ENCODE results near the gene ITGAL.

The ITGAL gene

DNA sequence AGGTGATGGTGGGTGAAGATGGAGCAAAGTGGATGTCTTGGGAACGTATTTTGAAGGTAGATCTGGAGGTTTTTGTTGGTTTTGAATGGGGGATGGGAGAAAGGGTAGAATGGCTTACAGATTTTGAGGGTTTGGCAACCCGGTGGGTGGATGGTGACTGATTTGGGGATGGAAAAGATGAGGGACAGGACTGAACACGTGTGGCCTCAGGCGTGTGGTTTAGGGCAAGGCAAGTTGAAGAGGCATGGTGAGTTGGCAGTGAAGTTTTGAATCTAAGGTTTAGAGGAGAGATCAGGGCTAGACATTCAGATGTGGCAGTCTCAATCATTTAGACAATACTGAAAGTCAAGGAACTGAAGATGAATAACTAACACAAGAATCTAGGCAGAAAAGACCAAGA is 37.7 kb upstream of the ITGAL start:
- TF ChIP-seq CEBPB (IDR thresholded peaks at IDR 0.05) (no peak), TAF1 (IDR thresholded peaks at IDR 0.05; ENCODE audit: low read depth) (no peak), EGR1 (IDR thresholded peaks at IDR 0.05) (no peak), CREB1 (IDR thresholded peaks at IDR 0.05; ENCODE audit: low read depth) (no peak), TCF12 (IDR thresholded peaks at IDR 0.05; ENCODE audit: low read depth) (no peak), FOXM1 (IDR thresholded peaks at IDR 0.05; ENCODE audit: borderline replicate concordance, low read depth) (no peak), EP300 (IDR thresholded peaks at IDR 0.05; ENCODE audit: borderline replicate concordance) (no peak), NFIC (IDR thresholded peaks at IDR 0.05) (no peak), RAD21 (IDR thresholded peaks at IDR 0.05; ENCODE audit: low read depth) (no peak), YY1 (IDR thresholded peaks at IDR 0.05; ENCODE audit: low read depth) (no peak), ZBTB7A (IDR thresholded peaks at IDR 0.05; ENCODE audit: low read depth) (no peak), TEAD4 (IDR thresholded peaks at IDR 0.05) (no peak)
- TF ChIP-seq, protein P1, sequence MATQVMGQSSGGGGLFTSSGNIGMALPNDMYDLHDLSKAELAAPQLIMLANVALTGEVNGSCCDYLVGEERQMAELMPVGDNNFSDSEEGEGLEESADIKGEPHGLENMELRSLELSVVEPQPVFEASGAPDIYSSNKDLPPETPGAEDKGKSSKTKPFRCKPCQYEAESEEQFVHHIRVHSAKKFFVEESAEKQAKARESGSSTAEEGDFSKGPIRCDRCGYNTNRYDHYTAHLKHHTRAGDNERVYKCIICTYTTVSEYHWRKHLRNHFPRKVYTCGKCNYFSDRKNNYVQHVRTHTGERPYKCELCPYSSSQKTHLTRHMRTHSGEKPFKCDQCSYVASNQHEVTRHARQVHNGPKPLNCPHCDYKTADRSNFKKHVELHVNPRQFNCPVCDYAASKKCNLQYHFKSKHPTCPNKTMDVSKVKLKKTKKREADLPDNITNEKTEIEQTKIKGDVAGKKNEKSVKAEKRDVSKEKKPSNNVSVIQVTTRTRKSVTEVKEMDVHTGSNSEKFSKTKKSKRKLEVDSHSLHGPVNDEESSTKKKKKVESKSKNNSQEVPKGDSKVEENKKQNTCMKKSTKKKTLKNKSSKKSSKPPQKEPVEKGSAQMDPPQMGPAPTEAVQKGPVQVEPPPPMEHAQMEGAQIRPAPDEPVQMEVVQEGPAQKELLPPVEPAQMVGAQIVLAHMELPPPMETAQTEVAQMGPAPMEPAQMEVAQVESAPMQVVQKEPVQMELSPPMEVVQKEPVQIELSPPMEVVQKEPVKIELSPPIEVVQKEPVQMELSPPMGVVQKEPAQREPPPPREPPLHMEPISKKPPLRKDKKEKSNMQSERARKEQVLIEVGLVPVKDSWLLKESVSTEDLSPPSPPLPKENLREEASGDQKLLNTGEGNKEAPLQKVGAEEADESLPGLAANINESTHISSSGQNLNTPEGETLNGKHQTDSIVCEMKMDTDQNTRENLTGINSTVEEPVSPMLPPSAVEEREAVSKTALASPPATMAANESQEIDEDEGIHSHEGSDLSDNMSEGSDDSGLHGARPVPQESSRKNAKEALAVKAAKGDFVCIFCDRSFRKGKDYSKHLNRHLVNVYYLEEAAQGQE (IDR thresholded peaks at IDR 0.05; ENCODE audit: low read depth): no peak
- TF ChIP-seq, protein P2, sequence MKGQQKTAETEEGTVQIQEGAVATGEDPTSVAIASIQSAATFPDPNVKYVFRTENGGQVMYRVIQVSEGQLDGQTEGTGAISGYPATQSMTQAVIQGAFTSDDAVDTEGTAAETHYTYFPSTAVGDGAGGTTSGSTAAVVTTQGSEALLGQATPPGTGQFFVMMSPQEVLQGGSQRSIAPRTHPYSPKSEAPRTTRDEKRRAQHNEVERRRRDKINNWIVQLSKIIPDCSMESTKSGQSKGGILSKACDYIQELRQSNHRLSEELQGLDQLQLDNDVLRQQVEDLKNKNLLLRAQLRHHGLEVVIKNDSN (IDR thresholded peaks at IDR 0.05): no peak
- TF ChIP-seq, protein P3, sequence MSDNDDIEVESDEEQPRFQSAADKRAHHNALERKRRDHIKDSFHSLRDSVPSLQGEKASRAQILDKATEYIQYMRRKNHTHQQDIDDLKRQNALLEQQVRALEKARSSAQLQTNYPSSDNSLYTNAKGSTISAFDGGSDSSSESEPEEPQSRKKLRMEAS (IDR thresholded peaks at IDR 0.05): no peak

DNA sequence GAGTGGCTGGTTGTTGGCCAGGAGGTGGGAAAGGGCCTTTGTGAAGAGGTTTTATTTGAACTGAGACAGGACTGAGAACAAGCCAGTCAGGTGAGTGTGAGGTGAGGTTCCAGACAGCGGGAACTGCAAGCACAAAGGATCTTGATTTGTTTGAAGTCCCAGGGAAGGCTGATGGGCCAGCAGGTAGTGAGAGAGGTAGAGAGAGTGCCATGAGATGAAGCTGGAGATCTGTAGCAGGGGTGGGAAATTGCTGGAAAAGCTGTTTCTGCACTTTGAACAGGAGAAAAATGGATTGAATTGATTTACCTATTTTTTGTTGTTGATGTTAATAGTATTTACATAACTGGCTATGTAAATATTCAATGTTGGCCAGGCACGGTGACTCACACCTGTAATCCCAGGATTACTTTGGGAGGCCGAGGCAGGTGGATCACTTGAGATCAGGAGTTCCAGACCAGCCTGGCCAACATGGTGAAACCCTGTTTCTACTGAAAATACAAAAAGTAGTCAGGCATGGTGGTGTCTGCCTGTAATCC is 35.0 kb upstream of the ITGAL start:
- TF ChIP-seq EP300 (IDR thresholded peaks at IDR 0.05; ENCODE audit: borderline replicate concordance) (no peak), TCF12 (IDR thresholded peaks at IDR 0.05; ENCODE audit: low read depth) (no peak), RAD21 (IDR thresholded peaks at IDR 0.05; ENCODE audit: low read depth) (no peak), EGR1 (IDR thresholded peaks at IDR 0.05) (no peak), FOXM1 (IDR thresholded peaks at IDR 0.05; ENCODE audit: borderline replicate concordance, low read depth) (no peak), ZBTB7A (IDR thresholded peaks at IDR 0.05; ENCODE audit: low read depth) (no peak), NFIC (IDR thresholded peaks at IDR 0.05) (no peak), TAF1 (IDR thresholded peaks at IDR 0.05; ENCODE audit: low read depth) (no peak), CEBPB (IDR thresholded peaks at IDR 0.05) (no peak), TEAD4 (IDR thresholded peaks at IDR 0.05) (no peak), YY1 (IDR thresholded peaks at IDR 0.05; ENCODE audit: low read depth) (no peak), CREB1 (IDR thresholded peaks at IDR 0.05; ENCODE audit: low read depth) (no peak)
- TF ChIP-seq, protein P1 (IDR thresholded peaks at IDR 0.05; ENCODE audit: low read depth): no peak
- TF ChIP-seq, protein P3 (IDR thresholded peaks at IDR 0.05): no peak
- TF ChIP-seq, protein P2 (IDR thresholded peaks at IDR 0.05): no peak

DNA sequence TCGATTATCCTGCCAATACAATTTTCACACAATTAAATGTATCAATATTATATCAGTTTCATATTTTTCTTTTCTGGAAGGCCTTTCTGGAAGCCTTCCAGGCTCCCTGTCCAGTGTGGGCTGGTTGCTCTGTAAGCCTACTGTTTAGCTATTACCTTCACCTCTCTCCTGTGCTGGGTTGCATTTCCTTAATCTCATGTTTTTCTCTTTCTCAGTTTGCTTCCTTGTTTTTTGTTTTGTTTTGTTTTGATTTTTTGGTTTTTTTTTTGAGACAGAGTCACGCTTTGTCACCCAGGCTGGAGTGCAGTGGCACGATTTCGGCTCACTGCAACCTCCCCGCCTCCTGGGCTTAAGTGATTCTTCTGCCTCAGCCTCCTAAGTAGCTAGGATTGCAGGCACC is 33.7 kb upstream of the ITGAL start:
- TF ChIP-seq CEBPB (IDR thresholded peaks at IDR 0.05): no peak
- TF ChIP-seq, protein P1 (IDR thresholded peaks at IDR 0.05; ENCODE audit: low read depth): no peak
- no peak for TF ChIP-seq CREB1 (IDR thresholded peaks at IDR 0.05; ENCODE audit: low read depth)
- TF ChIP-seq NFIC (IDR thresholded peaks at IDR 0.05): no peak
- TF ChIP-seq, protein P3 (IDR thresholded peaks at IDR 0.05): no peak
- no peak for TF ChIP-seq ZBTB7A (IDR thresholded peaks at IDR 0.05; ENCODE audit: low read depth)
- TF ChIP-seq TCF12 (IDR thresholded peaks at IDR 0.05; ENCODE audit: low read depth): no peak
- TF ChIP-seq RAD21 (IDR thresholded peaks at IDR 0.05; ENCODE audit: low read depth): no peak
- TF ChIP-seq EP300 (IDR thresholded peaks at IDR 0.05; ENCODE audit: borderline replicate concordance): no peak
- TF ChIP-seq YY1 (IDR thresholded peaks at IDR 0.05; ENCODE audit: low read depth): no peak
- TF ChIP-seq TAF1 (IDR thresholded peaks at IDR 0.05; ENCODE audit: low read depth): no peak
- TF ChIP-seq TEAD4 (IDR thresholded peaks at IDR 0.05): no peak
- TF ChIP-seq EGR1 (IDR thresholded peaks at IDR 0.05): no peak
- TF ChIP-seq, protein P2 (IDR thresholded peaks at IDR 0.05): no peak
- no peak for TF ChIP-seq FOXM1 (IDR thresholded peaks at IDR 0.05; ENCODE audit: borderline replicate concordance, low read depth)
